Esophagus muscularis mucosa (tissue), 4 donors: ENCODE data around the gene NRIP3.

Source experiments
- EP300 ChIP-seq: sonication (generic); formaldehyde crosslinking; IDR thresholded peaks from one replicate; pipeline ENCODE4 v1.6.1; 2017; ENCODE audit warnings: antibody characterized with exemption
- POLR2A ChIP-seq: fragments of 450-650 bp; IDR thresholded peaks from one replicate; pipeline ENCODE4 v1.6.1; 2017; ENCODE audit warnings: antibody characterized with exemption, moderate library complexity, mild to moderate bottlenecking, low read depth
- TF ChIP-seq, protein P1 (sequence below), 3 experiments: fragments of 200-600 bp in 2 of 3; fragments of 450-650 bp in 1 of 3; sonication (generic) in 2 of 3; IDR thresholded peaks; one replicate each; pipeline ENCODE4 v1.5.1; 2017 to 2019; ENCODE audit warnings: antibody characterized with exemption in 3 of 3, mild to moderate bottlenecking in 2 of 3, moderate library complexity in 1 of 3

DNA sequence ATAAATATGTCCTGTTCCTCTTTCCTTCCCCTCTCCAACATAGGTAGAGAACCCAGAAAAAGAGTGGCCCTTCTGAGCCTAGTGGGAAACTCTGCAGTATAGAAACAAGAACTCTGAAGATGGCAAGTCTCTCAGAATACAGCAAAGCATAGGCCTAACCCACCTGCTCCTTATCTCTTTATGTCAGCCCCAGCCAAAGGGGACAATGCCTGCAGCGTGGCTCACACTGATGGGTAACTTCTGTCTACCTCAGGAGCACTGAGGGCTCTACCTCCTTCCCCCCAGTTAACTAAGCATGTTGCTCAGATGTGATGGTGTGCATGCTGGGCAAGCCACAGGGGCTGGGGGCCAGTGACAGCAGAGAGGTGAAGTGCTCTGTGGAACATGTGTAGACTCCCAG is 4.9 kb upstream of the NRIP3 start:
- TF ChIP-seq, protein P1, sequence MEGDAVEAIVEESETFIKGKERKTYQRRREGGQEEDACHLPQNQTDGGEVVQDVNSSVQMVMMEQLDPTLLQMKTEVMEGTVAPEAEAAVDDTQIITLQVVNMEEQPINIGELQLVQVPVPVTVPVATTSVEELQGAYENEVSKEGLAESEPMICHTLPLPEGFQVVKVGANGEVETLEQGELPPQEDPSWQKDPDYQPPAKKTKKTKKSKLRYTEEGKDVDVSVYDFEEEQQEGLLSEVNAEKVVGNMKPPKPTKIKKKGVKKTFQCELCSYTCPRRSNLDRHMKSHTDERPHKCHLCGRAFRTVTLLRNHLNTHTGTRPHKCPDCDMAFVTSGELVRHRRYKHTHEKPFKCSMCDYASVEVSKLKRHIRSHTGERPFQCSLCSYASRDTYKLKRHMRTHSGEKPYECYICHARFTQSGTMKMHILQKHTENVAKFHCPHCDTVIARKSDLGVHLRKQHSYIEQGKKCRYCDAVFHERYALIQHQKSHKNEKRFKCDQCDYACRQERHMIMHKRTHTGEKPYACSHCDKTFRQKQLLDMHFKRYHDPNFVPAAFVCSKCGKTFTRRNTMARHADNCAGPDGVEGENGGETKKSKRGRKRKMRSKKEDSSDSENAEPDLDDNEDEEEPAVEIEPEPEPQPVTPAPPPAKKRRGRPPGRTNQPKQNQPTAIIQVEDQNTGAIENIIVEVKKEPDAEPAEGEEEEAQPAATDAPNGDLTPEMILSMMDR (IDR thresholded peaks at IDR 0.05), result no peak
- TF ChIP-seq POLR2A (no peak), EP300 (no peak)
